NCI-H1417 (cell line): ENCODE results near the gene MIGA2.
A peak's percentile ranks its signal among the peaks of the same experiment; 100 is the strongest.

ENCODE experiments used
- DNase-seq, 3 experiments: peaks; one replicate each; lab custom pipeline; 2025; lab: John Stamatoyannopoulos, UW

The MIGA2 gene

DNA sequence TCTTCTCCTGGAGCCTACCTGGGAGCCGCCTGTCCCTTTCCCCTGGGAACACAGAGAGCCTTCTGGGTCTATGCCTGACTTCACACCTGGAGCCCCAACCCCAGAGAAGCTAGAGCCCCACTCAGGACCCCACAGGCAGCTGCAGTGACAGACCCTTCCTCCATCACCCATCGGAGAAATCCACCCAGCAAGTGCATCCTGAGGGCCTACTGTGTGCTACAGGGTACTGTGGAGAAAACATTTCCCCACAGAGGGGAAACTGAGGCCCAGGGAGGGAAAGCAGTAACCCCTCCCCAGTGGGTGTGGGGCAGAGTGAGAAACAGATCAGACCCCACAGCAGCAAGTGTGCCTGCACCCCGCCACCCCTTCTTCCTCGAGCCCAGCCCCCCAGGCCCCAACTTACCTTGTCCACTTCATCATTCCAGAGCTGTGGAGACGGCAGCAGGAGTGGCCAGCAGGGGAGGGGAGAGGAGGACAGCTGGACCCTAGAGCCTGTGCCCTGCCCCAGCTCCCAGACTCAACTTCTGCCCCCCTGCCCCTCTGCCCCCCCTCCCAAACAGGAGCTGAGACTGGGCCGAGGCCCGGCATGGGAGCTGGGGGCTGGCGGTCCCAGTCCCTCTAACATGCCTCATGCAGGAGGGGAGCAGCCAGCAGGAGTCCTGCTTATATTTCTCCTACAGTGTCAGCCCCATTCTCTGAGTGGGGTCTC is 26.0 kb upstream of the MIGA2 start:
- DNase-seq, result no peak

DNA sequence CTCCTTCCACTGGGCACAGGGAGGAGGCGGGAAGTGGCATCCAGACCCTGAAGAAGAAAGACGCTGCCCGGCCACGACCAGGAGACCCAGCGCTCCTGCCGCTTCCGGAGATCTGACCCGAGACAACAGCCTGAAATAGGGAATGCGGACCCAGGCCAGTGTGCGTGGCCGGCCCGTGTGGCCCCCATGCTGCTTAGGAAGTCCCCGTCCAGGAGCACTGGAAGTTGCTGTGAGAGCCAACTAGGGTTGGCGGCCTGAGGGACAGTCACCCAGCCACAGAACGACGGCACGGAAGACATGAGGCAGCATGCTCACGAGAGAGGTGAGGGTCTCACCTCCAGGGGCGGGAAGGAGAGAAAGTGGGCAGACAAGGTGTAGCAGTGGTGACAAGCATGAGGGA is 25.3 kb upstream of the MIGA2 start:
- no peak for DNase-seq

DNA sequence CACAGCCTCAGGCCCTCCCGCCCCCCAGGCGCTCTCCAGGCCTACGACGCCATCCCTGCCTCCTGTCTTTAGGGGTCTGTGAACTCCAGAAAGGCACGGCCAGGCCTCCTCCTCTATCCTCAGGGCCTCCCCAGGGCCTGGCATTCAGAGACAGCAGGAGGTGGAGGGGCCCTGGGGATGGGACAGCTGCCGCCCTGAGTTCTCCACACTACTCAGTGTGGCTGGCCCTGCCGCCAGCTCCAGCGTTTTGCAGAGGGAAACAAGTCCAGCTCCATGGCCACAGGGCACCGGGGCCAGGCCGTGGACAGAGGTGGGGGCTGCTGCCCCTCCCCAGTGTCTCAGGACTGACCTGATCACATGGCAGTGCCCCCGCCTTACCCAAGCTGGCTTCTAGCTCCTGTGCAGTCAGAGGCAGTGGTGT is 24.7 kb upstream of the MIGA2 start:
- no peak for DNase-seq

DNA sequence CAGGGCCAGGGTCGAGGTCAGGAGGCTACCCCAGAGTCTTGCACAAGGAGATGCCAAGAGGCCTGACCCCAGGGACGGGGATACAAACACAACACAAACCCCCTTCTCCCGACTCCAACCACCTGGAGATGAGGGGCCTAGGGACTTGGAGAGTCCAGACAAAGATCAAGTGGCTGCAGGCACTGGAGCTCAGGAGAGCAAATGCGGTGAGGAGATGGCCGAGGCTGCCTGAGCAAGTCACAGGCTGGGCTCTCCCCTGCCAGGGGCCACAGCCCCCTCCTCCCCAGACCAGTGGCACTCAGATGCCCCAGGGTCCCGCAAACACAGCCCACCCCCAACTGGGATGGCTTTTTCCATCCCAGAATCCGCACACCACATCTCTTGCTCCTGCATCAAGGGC is 24.1 kb upstream of the MIGA2 start:
- DNase-seq, result no peak

DNA sequence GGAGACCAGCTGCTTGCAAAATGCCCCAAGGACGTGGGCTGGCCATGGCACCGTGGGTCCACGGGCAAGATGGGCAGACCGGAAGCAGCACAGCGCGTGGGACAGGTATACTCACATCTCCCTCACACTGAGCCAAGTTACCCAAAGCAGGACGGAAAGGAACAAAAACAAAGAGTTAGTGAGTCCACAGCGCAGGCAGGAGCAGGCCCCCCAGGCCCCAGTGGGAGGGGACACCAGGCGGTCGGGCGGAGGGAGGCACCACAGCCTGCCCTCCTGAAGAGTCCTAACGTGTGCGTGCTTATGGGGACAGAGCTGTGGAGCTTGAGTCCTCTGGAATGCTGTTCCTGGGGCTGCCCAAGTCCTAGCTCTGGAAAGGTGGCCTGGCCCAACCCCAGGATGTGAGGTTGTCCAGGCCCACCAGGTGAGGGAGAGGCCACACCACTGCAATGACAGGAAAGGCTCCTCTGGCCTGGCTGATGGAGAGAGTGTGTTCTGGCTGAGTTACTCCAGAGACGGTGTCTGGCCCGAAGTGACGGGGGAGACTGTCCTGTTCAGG is 23.5 kb upstream of the MIGA2 start:
- no peak for DNase-seq

DNA sequence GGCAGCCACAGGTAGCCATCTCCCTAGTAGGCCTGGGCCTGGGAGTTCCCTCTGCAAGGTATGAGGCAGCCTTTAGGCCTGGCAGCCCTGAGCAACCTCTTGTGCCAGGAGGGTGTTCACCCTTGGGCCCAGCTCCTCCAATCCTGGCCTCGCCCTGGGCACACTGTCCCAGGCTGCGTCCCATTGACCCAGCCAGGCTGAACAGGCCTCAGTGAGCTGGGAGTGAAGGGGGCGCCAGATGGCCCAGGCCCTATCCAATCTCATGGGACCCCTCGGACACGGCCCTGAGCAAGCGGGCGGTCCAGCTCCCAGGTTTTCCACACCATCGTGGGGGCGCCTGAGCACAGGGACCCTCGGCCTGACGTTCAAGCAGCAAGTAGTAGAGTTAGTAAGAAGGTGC is 22.8 kb upstream of the MIGA2 start:
- DNase-seq, result no peak

DNA sequence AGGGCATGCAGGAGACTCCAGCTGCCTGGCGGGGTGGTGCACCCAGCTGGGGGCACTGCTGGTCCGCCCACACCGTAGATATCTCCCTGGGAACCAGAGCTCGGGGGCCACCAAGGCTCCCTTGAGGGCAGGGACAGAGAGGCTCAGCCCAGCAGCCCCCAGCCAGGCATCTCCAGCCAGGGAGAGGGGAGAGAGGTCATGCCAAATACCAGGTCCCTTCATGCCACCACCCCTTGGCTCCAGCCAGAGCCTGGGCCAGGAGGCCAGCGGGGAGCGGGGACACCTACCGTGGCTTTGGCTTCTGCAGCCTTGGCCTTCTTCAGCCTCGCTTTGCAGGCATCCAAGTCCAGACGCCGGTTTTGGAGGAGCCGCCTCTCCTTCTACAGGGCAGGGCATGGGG is 22.3 kb upstream of the MIGA2 start:
- no peak for DNase-seq

DNA sequence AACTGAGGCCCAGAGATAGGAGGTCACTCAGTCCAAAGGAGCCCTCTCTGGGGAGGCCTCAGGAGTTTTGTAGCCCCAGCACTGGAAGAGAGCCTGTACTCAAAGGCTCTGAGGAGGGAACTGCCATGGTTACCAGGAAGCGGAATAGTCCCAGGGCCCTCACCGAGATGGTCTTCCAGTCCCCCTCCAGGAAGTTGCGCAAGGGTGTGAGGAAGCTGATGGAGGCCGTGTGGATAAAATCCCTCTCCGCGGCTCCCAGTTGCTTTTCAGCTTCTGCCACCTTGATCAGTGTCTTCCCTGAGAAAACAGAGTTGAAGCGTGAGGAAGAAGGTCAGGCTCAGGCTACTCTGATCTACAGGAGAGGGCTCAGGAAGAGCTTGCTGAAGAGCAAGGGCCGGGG is 21.8 kb upstream of the MIGA2 start:
- DNase-seq, result no peak

DNA sequence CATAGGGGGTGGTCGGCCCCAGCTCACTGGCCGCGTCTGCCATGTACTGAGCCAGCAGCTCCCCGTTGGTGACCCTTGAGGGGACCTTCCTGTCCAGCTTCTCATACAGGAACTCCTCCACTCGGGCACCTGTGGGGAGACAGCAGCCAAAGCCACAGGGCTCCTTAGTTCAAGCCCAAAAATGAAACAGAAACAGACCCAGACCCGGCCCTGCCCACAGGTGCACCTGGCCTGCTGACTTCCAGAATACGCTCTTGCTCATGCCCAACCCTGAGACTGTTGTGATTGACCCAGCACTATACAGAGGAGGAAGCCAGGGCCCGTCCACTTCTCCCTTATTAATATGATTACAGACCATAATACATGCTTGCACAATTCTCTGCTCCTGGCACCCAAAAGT is 15.3 kb upstream of the MIGA2 start:
- no peak for DNase-seq

DNA sequence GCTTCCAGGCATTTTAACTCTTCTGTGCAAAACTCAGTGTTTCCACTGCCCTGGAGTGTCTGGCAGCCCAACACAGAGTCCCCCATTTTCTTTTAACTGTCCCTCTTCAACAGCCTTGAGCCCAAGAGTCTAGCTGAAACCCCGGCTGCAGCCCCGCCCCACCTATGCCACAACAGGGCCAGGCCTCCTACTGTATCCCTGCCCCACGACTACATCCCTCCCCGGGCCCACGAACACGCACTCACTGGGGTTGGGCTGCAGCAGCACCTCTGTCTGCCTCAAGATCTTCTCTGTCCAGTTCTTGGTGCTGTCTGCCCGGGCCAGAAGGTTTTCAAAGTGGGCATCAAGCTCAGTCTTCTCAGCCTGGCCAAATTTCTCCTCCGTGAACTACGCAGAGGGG is 14.4 kb upstream of the MIGA2 start:
- DNase-seq, result no peak

DNA sequence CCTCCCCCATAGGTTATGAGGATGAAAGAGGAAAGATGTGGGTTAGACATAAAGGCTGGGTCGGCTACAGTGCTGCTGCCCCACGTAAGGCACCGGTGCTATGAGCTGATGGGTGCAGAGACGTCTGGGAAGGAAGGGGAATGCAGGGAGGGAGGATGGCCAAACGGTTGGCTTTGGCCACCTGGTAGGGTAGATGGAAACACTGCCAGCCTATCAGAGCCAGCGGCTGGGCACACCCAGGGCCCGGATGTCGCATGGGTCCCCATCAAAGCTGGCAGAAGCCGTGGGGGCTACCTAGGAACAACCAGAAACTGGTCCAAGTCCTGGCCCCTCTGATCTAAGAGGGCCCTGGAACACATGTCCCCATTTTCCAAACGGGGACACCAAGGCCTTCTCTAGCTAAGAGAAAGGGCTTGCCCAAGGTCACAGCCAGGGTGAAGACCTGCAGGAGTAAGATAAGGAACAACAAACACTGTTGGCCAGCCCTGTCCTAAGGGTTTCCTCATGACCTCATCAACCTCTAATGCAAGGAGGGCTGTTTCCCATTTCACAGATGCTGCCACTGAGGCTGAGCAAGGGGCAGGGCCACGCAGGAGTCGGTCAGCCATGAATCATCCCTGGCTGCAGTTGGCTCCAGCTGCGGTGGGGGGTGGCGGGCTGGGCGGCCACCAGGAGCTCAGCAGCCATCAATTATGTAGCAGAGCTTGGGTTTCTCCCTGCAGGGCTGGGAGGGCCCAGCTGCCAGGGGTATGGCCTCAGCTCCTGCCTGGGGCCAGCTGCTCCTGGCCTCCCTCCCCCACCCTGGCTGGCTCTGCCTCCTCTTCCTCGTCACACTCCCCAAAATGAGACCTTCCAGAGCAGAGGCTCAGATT is 13.2 kb upstream of the MIGA2 start:
- DNase-seq, result peak in 2 of 3 experiments; percentile 70 to 83

DNA sequence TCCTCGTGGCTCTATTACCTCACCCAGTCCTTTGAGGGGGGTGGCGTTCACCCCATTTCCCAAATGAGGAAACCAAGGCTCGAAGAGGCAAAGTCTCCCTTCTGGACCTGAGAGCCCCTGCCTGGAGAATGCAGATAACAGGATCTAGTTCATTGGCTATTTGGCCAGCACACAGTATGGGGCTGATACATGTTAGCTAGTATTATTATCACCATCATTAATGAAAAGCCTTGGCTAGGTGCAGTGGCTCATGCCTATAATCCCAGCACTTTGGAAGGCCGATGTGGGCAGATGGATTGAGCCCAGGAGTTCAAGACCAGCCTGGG is 12.6 kb upstream of the MIGA2 start:
- DNase-seq, result no peak

DNA sequence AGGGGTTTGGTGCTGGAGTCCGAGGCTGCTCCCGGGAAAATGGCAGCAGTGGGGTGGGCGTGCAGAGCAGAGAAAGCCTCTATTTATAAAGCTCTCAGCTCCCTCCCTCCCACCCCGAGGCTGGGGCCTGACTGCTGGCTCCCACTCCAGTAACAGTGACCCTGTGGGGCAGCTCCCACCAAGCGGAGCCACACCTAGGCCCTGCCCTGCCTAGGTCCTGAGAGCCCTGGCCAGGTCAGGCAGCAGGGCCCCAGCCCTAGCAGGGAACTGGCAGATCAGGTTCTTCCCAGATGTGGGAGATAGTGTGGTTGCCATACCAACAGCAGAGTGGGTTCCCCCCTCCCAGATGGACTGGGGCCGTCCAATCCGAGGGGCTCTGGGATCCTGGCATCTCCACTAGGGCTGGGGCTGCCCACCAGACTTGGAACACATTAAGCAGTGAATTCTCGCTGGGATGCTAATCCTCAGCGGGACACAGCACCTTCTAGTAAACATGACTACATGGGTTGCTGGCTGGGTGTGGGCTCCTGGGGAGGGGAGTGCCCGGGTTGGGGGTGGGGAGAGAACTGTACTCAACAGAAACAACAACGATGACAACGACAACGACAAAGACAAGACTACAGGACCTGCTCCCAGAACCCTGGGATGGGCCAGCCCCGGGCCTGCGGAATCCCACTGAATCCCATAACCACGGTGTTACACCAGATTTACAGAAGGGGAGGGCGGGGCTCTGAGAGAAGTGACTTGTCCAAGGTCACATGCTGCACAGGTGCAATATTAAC is 9.8 kb upstream of the MIGA2 start:
- DNase-seq, result peak in 2 of 3 experiments; percentile 37 to 66

DNA sequence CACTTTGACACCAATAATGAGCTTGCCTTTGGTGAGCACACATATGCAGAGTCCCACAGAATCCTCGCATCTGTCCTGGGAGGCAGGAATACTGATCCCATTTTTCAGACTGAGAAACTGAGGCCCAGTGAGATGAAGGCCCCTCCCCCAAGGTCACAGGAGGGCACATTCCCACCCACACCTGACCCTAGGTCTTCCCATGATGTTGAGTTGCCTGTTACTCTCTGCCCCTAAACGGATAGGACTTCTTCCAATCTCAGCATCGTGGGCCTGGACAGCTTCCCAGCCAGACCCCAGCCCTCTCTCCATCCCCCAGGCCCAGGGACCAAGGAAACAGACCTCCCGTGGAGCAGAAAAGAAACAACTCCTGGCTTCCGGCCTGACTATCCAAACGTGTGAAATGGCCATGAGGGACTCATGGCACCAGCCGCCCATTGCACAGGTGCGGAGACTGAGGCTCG is 9.2 kb upstream of the MIGA2 start:
- no peak for DNase-seq

DNA sequence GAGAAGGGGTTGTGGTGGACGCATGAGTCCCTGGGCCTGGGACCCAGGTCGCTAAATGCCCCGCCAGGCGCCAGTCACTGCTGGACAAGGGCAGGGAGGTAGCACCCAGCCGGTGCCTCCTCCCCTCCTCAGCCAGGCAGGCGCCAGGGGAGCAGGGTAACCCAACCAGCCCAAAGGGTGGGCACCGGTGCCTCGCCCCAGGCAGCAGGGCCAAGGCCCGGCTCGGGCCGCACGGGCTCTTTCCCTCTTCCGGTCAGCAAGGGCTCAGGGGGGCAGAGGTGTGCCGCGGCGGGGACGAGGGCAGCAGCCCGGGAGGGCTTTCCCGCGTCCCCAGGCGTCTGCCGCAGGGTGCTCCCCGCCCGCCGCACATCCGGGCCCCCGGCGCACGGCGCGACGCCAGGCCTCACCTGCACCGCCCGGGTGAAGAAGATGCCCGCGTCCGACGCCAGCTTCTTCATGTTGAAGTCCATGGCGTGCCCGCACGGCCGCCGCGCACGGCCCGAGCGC is 8.7 kb upstream of the MIGA2 start:
- DNase-seq, result peak in 2 of 3 experiments; percentile 85 to 87

DNA sequence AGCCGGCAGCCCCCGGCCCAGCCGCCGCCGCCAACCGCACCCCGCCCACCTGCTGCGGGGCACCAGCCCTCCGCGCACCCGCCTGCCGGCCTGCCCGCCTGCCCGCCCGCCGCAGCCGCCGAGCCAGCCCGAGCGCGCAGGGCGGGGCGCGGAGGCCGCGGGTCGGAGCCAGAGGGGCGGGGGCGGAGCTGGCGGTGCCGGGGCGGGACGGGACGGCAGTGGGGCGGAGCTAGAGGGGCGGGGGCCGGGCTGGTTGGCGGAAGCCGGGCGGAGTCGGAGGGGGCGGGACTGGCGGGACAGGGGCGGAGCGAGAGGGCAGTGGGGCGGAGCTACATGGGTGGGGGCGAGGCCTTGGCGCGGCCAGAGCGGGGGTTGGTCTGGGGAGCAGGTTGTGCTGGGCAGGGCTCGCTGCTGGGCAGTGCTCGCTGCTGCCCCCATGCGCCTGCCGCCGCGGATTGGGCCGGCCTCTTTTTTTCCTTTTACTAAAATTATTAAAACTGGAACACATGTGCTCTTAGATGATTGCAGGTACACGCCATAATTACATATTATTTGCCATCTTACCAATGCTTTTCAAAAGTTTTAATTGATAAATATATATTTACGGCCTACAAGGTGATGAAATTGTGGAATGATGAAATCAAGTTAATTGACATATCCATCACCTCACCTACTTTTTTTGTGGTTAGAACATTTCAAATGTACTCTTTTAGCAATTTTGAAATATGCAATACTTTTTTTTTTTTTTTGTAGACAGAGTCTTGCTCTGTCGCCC is 8.0 kb upstream of the MIGA2 start, which contains the start of gene SH3GLB2:
TSS of gene SH3GLB2 (minus strand) at position 140 of the 775 bp plus-strand sequence. CDS start 177 bp downstream, outside the sequence.
- DNase-seq, result peak; percentile 71 to 94 (median 86)

DNA sequence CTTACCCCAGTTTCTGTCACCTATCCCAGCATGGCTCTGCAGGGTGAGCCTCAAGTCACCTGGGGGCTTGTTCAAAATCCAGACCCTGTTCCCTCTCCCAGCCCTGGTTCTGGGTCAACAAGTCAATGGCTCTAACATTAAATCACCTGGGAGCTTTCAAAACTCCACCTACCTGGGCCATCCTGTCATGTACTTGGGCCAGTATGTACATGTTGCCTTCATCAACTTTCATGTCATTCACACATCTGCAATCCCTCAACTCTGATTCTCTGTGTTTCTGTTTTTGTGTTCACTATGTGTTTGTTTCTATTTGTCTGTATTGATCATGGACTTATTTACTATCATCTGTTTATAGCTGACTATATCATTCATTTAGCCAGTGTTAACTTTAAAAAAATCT is 6.2 kb upstream of the MIGA2 start:
- no peak for DNase-seq

DNA sequence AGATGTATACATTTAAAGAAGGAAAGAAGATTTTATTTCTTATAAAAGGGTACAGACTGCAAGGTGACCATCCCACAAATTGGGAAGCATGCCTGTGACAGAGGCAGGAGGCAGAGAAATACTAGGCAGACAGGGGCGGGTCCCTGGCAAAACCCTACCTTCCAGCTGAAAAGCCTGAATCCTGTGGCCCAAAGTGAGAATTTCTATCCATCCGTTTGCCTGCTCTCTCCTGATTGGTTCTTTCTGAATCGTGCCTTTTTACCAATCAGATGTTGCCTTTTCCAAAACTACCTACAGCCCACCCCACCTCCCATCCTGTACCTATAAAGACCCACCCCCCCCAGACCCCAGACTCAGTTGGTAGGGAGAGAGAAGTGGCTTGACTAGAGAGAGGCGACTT is 4.9 kb upstream of the MIGA2 start:
- DNase-seq, result no peak

DNA sequence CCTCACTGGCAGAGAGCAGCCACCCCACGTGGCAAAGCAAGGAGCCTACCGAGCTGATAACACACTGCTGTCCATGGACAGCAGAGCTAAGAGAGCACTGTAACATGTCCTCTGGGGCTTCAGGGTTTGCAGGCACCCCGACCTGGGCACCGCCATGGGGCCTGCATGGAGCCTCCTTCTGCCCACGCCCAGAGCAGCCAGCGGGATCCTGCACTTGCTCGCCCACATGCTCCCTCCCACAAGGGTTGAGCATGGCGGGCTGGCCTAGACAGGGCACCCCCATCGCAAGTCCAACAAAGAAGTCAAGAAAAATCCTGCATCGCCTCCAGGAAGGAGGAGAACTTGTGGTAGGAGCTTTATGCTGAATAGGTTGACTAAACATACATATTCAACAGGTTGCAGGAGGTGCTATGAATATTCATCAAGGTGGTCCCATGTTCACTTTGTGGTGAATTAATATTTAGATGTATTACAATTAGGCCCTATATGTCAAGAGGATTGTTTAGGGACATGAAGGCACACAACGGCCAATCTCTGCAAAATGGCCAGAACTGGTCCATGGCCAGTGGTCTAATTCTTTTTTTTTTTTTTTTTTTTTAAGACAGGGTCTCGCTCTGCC is 3.8 kb upstream of the MIGA2 start:
- DNase-seq, result no peak

DNA sequence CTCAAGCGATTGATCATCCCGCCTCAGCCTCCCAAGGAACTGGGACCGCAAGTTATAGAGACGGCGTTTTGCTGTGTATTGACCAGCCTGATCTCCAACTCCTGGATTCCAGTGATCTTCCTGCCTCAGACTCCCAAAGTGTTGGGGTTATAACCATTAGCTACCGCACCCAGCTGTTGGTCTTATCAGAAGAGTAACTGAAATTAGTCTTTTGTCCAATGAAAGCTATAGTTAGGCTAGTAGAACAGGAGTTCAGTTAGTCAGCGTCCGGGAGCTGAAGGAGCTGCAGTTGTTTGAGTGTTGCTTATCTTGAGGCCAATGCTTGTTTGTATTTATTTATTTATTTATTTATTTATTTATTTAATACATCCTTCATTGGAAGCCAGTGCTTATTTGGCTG is 3.2 kb upstream of the MIGA2 start:
- DNase-seq, result no peak

DNA sequence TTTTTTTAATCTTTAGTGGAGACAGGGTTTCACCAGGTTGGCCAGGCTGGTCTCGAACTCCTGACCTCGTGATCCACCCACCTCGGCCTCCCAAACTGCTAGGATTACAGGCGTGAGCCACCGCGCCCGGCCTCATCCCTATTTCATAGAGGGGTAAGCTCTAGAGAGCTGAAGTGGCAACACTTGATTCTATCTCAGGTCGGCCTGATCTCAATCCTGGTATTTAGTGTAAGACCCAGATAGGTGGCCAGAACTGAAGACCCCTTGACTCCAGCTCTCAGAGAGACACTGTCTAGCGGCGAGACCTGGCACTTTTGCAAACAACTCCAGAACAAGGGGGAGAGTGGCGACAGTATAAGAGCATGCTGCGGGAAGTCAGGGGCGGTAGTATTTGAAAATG is 588 bp upstream of the MIGA2 start:
- peak in 1 of 3 experiments; percentile 34 for DNase-seq
